Gastroesophageal sphincter (tissue), 3 donors: ENCODE data around the gene PRRG3.

Experiments
- POLR2A ChIP-seq, 2 donors: fragments of 450-650 bp; IDR thresholded peaks; one replicate each; pipeline ENCODE4 v1.6.1; 2017; ENCODE audit warnings: antibody characterized with exemption in 2 of 2, mild to moderate bottlenecking in 2 of 2, moderate library complexity in 1 of 2
- POLR2AphosphoS5 ChIP-seq: sonication (generic); formaldehyde crosslinking; IDR thresholded peaks from one replicate; pipeline ENCODE4 v1.6.1; 2017; ENCODE audit warnings: antibody characterized with exemption
- TF ChIP-seq, protein P1 (sequence below), 4 experiments: fragments of 200-600 bp in 2 of 4; fragments of 450-650 bp in 2 of 4; sonication (generic) in 1 of 4; IDR thresholded peaks; one replicate each; pipeline ENCODE4 v1.5.1; 2017 to 2019; ENCODE audit warnings: antibody characterized with exemption in 4 of 4, mild to moderate bottlenecking in 2 of 4, moderate library complexity in 2 of 4

DNA sequence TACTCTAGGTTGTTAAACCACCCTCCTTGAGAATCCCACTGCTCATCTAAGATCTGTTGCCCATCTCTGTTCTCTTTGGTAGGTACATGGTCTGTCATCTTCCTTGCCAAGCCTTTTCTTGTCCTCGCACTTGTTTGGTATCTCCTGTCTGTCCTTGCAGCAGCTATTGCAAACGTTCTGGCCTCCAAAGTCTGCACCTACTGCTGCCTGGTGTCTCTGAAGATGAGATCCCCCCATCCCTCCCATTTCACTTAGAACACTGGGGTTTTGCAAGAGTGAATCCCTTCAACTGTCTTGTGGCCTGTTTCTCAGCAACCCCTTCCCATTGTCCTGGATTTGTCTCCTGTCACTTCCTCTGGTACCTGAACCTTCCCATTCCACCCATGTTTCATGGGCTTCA, 40.0 kb downstream of the PRRG3 start:
- TF ChIP-seq, protein P1, sequence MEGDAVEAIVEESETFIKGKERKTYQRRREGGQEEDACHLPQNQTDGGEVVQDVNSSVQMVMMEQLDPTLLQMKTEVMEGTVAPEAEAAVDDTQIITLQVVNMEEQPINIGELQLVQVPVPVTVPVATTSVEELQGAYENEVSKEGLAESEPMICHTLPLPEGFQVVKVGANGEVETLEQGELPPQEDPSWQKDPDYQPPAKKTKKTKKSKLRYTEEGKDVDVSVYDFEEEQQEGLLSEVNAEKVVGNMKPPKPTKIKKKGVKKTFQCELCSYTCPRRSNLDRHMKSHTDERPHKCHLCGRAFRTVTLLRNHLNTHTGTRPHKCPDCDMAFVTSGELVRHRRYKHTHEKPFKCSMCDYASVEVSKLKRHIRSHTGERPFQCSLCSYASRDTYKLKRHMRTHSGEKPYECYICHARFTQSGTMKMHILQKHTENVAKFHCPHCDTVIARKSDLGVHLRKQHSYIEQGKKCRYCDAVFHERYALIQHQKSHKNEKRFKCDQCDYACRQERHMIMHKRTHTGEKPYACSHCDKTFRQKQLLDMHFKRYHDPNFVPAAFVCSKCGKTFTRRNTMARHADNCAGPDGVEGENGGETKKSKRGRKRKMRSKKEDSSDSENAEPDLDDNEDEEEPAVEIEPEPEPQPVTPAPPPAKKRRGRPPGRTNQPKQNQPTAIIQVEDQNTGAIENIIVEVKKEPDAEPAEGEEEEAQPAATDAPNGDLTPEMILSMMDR (IDR thresholded peaks at IDR 0.05): no peak
- no peak for TF ChIP-seq POLR2A (IDR thresholded peaks at IDR 0.05)
- TF ChIP-seq POLR2AphosphoS5: no peak
